ENCODE results near the gene DISC1.

DISC1 gene

GRCh38 chr1:231872461-231872910 is 245.9 kb downstream of the DISC1 start:
- no peaks in the 10 kb centered on the region for H3F3A ChIP-seq (ENCODE audit: insufficient read depth)
- H3K36me3 ChIP-seq (ENCODE audit: low read length) = no peaks in the 10 kb centered on the region
- H3K4me3 ChIP-seq (ENCODE audit: insufficient read depth, low read length, poor library complexity, severe bottlenecking) = no peak overlapping the region
- H4K20me1 ChIP-seq (ENCODE audit: low read depth, low read length) = no peaks in the 10 kb centered on the region
- no peaks in the 10 kb centered on the region for H3K79me2 ChIP-seq (ENCODE audit: insufficient read depth, low read length)
- H3K4me2 ChIP-seq (ENCODE audit: low read depth, low read length, poor library complexity, severe bottlenecking) = no peak overlapping the region
- TF ChIP-seq EZH2phosphoT487 (conservative IDR thresholded peaks at IDR 0.05; ENCODE audit: low read length) (no peak), CTCF (IDR thresholded peaks at IDR 0.05; ENCODE audit: insufficient read depth, low read length, poor library complexity, severe bottlenecking) (no peak)
- no peak overlapping the region for H3K27ac ChIP-seq (ENCODE audit: low read depth, low read length)
- no peaks in the 10 kb centered on the region for H3K9me3 ChIP-seq (ENCODE audit: insufficient read depth, low read length)
- H3K27me3 ChIP-seq (ENCODE audit: low read length) = no peaks in the 10 kb centered on the region
- no peak overlapping the region for H2AFZ ChIP-seq (ENCODE audit: low read depth, low read length, severe bottlenecking)
- no peaks in the 10 kb centered on the region for H3K9me2 ChIP-seq (replicated peaks; ENCODE audit: insufficient read depth, low read length)
- H3K9ac ChIP-seq (ENCODE audit: low read length) = no peak overlapping the region

GRCh38 chr1:231878737-231879136 is 252.1 kb downstream of the DISC1 start:
- no peaks in the 10 kb centered on the region for H3F3A ChIP-seq (ENCODE audit: insufficient read depth)
- no peaks in the 10 kb centered on the region for H3K9me3 ChIP-seq (ENCODE audit: insufficient read depth, low read length)
- H3K27me3 ChIP-seq (ENCODE audit: low read length) = no peaks in the 10 kb centered on the region
- no peak overlapping the region for H3K27ac ChIP-seq (ENCODE audit: low read depth, low read length)
- H3K4me2 ChIP-seq (ENCODE audit: low read depth, low read length, poor library complexity, severe bottlenecking) = no peak overlapping the region
- H2AFZ ChIP-seq (ENCODE audit: low read depth, low read length, severe bottlenecking) = no peak overlapping the region
- no peaks in the 10 kb centered on the region for H3K9me2 ChIP-seq (replicated peaks; ENCODE audit: insufficient read depth, low read length)
- H3K4me3 ChIP-seq (ENCODE audit: insufficient read depth, low read length, poor library complexity, severe bottlenecking) = no peak overlapping the region
- no peaks in the 10 kb centered on the region for H3K79me2 ChIP-seq (ENCODE audit: insufficient read depth, low read length)
- H3K9ac ChIP-seq (ENCODE audit: low read length) = no peak overlapping the region
- TF ChIP-seq CTCF (IDR thresholded peaks at IDR 0.05; ENCODE audit: insufficient read depth, low read length, poor library complexity, severe bottlenecking) (no peak), EZH2phosphoT487 (conservative IDR thresholded peaks at IDR 0.05; ENCODE audit: low read length) (no peak)
- H3K36me3 ChIP-seq (ENCODE audit: low read length) = no peaks in the 10 kb centered on the region
- H4K20me1 ChIP-seq (ENCODE audit: low read depth, low read length) = no peaks in the 10 kb centered on the region

- no peak overlapping the region for H3K27ac ChIP-seq (ENCODE audit: low read depth, low read length)
- H3K79me2 ChIP-seq (ENCODE audit: insufficient read depth, low read length) = no peaks in the 10 kb centered on the region
- no peak for TF ChIP-seq CTCF (IDR thresholded peaks at IDR 0.05; ENCODE audit: insufficient read depth, low read length, poor library complexity, severe bottlenecking)
- TF ChIP-seq EZH2phosphoT487 (conservative IDR thresholded peaks at IDR 0.05; ENCODE audit: low read length) = no peak
- H3K4me2 ChIP-seq (ENCODE audit: low read depth, low read length, poor library complexity, severe bottlenecking) = no peak overlapping the region
- H3K9me2 ChIP-seq (replicated peaks; ENCODE audit: insufficient read depth, low read length) = no peaks in the 10 kb centered on the region
- no peaks in the 10 kb centered on the region for H3K9me3 ChIP-seq (ENCODE audit: insufficient read depth, low read length)
- H3K9ac ChIP-seq (ENCODE audit: low read length) = no peak overlapping the region
- H4K20me1 ChIP-seq (ENCODE audit: low read depth, low read length) = no peaks in the 10 kb centered on the region
- no peaks in the 10 kb centered on the region for H3K27me3 ChIP-seq (ENCODE audit: low read length)
- H3K36me3 ChIP-seq (ENCODE audit: low read length) = no peaks in the 10 kb centered on the region
- H2AFZ ChIP-seq (ENCODE audit: low read depth, low read length, severe bottlenecking) = no peak overlapping the region
- no peaks in the 10 kb centered on the region for H3F3A ChIP-seq (ENCODE audit: insufficient read depth)
- no peak overlapping the region for H3K4me3 ChIP-seq (ENCODE audit: insufficient read depth, low read length, poor library complexity, severe bottlenecking)
Observed at GRCh38 chr1:231879296-231879695, 252.7 kb downstream of the DISC1 start.
